UCSD-AML1 (cell line): ENCODE data around the gene RDX.
"Not testable (repeated sequence)": the region's sequence is repeated elsewhere in the genome, so short reads cannot be mapped to it uniquely, and the experiment has no call there.

ENCODE experiments used
- DNase-seq: peaks from one replicate; lab custom pipeline; 2025; ENCODE audit not compliant: unreplicated experiment; lab: John Stamatoyannopoulos, UW

RDX gene

DNA sequence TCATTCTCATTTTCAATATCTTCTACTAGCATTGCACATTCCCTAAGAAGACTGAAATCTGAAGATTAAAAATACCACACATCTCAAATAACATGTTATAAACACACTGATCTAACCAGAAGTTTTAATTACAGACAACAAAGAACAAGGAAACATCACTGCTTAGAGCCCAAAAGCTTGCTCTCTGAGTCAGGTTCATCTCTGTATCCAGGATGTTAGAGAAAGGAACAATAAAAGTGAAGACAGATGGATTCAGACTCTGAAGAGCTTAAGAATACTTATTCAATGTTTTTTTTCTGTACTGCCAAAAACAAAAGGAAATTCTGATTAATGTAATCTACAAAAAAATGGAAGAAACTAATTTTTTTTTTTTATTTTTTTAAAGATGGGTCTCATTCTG lies 16.5 kb downstream of the RDX start:
- DNase-seq, result no peak

DNA sequence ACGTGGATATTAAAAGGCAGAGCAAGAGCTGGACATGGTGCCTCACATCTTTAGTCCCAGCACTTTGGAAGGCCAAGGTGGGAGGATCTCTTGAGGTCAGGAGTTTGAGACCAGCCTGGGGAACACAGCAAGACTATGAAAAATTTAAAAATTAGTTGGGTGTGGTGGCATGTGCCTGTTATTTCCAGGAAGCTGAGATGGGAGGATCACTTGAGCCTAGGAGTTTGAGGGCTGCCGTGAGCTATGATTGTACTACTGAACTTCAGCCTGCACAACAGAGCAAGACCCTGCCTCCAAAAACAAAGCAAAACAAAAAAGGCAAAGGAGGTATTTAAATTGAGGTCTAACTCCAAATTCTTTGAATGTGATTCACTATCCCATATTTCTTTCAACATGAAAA lies 23.5 kb downstream of the RDX start:
- no peak for DNase-seq

DNA sequence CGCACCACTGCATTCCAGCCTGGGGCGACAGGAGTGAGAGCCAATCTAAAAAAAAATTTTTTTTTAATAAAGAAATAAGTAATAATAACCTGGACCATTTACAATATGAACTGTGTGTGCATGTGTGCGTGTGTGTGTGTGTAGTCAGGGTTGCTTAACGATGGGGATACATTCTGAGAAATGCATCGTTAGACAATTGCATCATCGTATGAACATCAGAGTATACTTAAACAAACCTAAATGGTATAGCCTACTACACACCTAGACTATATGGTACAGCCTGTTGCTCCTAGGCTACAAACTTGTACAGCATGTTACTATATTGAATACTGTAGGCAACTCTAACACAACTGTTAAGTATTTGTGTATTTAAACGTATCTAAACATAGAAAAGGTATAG lies 26.4 kb downstream of the RDX start:
- DNase-seq, result no peak

DNA sequence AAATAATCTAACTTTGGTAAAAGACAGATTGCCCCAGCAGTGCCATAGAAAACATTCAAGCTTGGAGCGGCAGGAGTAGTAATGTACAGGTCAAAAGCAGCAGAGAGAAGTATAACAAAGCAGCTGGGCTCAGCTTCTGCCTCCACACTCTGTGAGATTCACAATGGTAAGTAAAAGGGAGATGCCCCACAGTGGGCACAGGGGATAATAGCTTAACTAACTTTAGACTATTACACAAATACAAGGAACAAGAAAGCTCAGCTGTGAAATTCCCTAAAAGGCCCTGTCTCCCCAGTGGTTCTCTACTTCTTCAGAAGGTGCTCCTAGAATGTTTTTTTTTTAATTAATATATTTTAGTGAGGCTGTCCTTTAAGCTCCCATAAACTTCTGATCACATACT lies 28.0 kb downstream of the RDX start:
- no peak for DNase-seq

DNA sequence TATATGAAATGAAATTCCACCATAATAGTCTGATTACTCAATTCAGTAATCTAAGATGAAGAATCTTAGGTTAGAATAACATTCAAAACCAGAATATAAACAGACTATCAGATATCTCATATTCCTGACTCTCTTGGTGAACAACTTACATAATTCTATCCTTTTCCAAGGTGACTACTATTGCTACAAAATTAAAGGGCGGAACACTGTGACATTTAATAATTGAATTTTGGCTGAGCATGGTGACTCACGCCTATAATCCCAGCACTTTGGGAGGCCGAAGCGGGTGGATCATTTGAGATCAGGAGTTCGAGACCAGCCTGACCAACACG lies 34.4 kb downstream of the RDX start:
- no peak for DNase-seq

DNA sequence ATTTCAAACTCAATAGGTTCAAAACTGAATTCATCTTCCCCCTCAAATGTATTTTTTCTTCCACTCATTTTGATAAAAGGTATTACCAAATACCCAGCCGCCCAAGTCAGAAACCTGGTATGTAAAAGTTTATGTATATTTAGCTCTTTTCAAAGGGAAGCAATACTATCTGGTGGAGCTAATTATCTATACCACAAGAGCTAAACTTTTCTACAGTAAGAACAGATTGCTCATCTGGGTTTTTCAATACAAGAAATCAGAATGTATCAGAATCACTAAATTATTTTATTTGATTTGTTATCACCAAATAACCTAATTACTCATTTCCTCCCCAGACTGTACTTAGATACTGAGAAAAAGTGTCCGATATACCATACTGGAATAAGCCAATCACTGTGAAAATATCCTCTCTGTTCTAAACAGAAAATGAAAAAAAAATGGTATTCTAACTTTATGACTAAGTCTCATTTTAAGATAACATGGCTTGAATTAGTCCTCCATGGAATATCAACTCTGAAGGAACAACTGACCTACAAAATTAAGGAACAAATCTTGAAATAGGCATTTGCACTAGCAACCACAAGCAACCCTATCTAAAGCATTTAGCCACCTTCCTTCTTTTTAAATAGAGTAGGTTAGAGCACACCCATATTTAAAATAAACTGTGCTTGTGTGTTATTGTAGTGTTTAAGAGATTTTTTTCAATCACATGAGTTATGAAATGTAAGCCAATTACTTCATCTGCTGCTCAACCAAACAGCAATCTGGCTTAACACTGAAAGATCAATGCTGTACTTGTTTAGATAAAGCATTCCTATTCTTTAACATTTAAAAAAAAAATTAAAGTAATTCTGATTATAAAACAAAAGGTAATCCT lies 35.0 kb downstream of the RDX start:
- no peak for DNase-seq

DNA sequence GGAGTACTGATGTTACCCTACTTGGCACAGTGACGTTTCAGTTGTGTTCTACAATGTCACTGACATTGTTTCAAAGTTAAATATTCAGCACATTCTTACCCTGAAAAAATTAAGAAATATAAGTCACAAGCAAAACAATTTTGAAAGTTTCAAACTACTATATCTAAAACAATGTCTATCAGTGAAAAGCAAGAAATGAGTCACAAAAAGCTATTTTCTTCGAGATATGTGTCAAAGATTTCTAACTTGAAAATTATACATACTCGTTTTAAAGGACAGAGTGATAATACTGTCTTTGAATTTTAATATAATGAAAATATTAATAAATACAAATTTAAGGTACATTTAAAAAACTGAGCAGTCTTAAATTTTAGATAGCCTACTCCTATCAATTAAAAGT lies 42.9 kb downstream of the RDX start:
- DNase-seq, result no peak

DNA sequence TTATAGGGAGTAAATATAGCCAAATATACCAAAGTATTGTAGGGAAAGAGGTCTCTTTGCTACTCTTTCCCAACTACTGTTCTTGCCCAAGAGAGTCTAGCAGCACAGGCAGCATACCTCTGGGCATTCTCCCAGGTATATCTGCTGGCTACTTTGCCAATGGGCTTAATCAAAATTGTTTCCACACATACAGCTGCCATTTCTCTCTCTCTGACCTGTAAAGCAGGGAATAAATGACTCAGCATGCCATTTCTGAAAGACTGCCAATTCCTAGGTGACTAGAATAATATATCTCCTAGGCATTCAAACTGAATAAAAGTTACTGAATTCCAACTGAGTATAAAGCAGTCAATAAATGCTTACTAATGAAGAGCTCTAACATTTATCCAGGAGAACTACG lies 44.6 kb downstream of the RDX start:
- no peak for DNase-seq

DNA sequence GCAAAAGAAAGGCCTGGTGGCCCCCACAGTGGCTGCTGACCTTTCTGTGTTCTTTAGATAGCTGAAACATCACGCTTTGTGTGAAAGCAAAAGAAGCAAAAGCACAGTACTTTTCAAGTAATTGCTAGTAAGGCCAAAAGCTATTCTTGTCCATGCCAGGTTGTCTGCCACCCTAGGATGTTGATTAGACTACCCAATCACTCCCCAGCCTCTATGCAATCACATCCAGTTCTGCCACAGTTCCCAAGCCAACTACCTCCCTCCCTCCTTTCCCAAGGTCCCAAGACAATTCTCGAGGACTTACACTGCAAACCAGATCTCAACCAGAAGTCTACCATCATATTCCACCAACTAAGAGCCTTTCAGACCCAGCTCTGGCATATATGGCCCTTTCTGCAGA lies 46.2 kb downstream of the RDX start:
- no peak for DNase-seq

DNA sequence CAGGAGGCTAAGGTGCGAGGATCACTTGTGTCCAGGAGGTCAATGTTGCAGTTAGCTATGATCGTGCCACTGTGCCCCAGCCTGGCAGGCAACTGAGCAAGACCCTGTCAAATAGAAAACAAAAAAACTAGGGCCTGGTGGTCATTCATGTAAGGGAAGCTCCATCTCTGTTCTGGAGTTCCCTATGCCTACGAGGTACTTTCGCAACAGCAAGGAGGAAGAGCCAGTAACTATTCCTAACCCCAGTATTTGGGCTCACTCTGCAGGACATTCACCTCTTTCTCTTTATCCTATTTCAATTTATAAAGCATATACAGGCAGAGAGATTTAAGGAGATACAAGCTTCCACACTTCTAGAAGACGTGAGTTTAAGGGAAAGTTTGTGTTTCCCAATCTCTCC lies 46.6 kb downstream of the RDX start:
- DNase-seq, result no peak

DNA sequence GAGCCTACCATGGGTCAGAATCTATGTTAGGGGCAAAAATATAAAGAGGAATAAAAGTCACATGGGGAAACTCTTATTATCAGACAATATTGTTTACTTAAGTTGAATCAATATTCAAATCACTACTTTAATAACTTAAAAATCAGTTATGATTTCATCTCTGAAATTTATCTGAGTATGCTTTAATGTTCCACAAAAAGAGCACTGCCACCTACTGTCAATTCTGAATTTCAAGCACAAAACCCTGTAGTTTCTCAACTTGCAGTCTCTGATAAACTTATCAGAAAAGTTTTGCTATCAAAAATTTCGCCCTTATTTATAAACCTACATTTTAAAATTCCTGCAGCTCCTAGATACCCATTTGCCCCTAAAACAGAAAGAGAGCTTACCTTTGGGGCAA lies 47.3 kb downstream of the RDX start:
- DNase-seq, result no peak

DNA sequence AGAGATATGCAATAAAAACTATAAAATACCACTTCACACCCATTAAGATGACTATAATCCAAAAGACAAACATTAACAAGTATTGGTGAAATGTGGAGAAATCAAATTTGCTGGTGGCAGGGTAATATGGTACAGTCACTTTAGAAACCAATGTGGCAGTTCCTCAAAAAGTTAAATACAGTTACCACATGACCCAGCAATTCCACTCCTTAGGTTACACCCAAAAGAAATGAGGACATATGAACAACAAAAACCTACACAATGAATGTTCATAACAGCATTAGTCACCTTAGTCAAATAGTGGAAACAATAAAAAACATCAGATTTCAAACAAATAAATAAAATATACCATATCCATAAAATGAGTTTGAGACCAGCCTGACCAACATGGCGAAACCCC lies 52.6 kb downstream of the RDX start:
- DNase-seq, result no peak

DNA sequence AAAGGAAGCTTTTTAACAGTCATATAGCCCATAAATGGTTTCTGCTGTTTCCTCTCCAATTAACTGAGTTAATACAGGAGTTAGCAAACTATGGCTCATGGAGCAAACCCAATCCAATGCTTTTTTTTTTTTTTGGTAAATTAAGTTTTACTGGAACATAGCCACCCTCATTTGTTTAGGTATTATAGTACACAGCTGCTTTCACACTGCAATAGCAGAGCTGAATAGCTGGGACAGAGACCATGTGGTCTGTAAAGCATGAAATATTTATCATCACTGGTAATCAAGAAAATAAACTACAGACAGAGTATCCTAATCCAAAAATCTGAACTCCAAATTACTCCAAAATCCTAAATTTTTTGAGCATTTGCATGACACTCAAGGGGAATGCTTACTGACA lies 53.7 kb downstream of the RDX start:
- no peak for DNase-seq

DNA sequence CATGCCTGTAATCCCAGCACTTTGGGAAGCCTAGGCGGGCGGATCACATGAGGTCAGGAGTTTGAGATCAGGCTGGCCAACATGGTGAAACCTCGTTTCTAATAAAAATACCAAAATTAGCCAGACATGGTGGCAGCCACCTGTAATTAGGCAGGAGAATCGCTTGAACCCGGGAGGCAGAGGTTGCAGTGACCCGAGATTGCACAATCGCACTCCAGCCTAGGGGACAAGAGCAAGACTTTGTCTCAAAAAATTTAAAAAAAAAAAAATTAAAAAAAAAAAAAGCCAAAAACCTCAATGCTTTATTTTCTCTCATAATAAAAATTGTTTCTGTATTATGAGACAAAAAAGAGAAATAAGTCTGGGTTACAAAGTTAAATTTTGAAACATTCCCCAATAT lies 54.2 kb downstream of the RDX start:
- no peak for DNase-seq

DNA sequence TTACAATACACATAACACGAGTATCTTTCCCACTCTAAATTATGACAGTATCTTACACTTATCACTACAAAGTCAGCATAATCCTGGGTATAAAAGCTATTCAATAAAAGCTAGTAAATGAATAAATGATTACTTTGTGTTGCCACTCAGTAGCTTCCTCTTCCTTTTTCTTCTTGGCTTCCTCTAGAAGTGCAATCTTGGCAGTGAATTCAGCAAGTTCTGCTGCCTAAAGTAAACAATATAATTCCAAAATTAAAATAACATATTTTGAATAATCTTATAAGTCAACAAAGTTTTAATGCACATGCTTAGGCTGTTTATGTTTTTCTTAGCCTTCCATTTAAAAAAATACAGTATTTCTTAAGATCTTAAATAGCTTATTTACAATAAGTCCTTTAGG lies 60.4 kb downstream of the RDX start:
- DNase-seq, result no peak

DNA sequence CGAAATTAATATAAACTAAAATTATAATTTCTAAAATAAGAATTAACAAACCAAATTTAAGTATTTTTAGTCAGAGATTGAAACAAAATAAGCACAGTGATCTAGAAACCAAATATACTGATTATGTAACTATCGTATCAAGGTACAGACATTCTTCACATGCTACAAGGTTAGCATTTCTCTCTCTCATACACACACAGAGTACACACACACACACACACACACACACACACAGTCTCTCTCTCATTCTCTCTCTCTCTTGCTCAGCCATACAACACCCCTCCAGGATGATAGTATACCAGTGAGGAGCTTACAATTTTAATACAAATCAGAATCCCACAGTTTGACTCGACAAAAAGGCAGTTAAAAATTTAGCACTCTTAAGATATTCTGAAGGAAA lies 66.0 kb downstream of the RDX start:
- DNase-seq, result no peak

DNA sequence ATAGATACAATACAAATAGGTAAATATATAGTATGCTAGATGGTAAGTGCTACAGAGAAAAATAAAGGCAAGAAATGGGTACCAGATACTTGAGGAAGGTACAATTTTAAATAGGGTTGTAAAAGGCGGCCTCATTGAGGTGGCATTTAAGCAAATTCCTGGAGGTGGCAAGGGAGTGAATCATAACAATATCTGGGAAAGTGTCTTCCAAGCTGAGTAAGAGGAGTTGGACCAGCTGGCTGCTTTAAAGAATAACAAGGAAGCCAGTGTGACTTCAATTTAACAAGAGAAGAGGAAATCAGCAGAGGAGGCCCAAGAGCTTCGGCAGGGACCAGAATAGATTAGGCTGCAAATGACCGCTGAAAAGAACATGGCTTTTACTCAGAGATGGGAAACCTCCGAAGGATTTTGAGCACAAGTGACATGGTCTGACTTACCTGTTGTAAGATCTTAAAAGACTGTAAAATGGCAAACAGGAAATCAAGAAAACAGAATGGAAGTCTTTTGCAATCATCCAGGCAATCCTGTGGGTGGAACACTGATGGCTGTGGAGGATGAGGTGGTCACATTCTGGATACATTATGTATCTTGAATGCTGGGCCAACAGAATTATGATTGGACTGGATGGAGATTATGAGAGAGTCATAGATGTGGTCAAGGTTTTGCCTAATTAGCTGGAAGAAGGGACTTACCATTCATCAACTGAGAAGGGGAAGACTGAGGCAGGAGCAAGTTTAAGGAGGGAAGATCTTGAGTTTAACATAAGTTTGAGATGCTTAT lies 77.2 kb downstream of the RDX start:
- no peak for DNase-seq

DNA sequence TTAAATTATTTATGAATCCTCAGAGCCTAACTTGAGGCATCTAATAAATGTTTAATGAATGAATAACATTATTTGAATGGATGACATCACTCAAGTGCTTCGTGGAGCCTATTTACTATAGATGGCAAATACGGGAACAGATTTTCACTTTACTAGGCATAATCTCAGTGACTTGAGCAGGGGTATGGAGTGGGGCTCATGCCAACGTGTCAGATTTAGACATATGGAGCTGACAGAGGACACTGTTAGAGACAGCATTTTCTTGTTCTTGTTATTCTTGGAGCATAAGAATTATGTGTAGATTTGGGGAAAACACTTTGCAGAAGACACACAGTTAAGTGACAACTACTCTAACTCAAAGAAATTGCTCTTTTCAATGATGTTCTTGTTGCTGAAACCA lies 78.5 kb downstream of the RDX start:
- no peak for DNase-seq

DNA sequence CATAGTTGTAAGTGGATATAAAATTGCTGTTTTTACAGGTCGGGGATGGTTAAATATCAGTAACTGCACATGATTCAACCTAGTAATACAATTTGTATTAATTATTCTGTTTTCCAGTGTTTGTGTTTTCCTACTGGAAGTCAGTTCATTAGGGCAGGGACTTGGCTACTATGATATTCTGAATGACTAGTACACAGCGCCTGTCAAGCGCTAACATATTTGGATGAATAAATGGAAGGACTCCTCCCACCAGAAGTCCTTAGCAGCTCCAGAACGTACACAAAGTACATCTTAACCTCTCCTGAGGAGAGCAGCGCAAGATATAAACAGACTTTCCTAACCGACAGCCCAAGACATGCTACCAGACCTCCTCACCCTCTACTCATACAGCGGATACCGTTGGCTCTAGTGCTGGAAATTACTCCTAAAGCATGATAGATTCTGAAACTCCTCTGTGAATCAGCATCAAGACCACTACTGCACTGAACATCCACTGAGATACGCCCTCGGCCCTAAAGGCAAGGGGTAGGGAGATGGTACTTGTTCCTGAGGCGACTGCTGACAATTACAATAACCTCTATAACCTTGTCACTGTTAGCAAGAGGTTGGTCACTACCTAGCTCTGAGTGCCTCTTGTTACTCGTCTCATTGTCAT lies 79.1 kb downstream of the RDX start:
- DNase-seq, result no peak

DNA sequence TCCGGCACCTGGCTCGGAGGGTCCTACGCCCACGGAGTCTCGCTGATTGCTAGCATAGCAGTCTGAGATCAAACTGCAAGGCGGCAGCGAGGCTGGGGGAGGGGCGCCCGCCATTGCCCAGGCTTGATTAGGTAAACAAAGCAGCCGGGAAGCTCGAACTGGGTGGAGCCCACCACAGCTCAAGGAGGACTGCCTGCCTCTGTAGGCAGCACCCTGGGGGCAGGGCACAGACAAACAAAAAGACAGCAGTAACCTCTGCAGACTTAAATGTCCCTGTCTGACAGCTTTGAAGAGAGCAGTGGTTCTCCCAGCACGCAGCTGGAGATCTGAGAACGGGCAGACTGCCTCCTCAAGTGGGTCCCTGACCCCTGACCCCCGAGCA lies 87.1 kb downstream of the RDX start:
- not testable (repeated sequence) for DNase-seq

DNA sequence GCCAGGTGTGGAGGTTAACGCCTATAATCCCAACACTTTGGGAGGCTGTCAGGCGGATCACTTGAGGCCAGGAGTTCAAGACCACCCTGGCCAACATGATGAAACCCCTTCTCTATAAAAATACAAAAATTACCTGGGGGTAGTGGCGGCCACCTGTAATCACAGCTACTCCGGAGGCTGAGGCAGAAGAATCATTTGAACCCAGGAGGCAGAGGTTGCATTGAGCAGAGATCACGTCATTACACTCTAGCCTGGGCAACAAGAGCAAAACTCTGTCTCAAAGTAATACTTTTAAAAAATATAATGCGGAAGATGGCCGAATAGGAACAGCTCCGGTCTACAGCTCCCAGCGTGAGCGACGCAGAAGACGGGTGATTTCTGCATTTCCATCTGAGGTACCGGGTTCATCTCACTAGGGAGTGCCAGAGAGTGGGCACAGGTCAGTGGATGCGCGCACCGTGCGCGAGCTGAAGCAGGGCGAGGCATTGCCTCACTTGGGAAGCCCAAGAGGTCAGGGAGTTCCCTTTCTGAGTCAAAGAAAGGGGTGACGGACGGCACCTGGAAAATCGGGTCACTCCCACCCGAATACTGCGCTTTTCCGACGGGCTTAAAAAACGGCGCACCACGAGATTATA lies 87.6 kb downstream of the RDX start:
- DNase-seq, result not testable (repeated sequence)

DNA sequence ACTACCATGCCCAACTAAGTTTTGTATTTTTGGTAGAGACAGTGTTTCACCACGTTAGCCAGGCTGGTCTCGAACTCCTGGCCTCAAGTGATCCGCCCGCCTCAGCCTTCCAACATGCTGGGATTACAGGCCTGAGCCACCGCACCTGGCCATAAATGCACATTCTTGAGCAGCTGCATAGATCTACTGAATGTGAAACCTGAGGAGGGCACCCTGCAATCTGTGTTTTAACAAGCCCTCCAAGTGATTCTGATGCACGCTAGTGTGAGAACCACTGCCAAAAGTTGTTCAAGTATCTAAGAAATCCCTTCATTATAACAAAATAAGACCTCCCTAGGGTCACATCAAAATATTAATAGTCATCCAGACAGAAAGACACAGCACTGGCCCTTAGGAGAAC lies 89.3 kb downstream of the RDX start:
- no peak for DNase-seq
